Body of pancreas (tissue), 4 donors: ENCODE data around the gene PRKAG2. TPM values are rescaled to one million over a fixed set of nuclear protein-coding genes. Genes with fewer than 3 reads are reported as not detected.

Experiments
- ATAC-seq: fragments of 150-250 bp; one replicate; pipeline ENCODE4 v1.9.1; 2016
- DNase-seq, 4 donors: peaks; one replicate each; pipeline ENCODE4 v3.0.0-alpha.2; 2019
- H3K27ac ChIP-seq, 4 donors: fragments of 200-600 bp; sonication (generic); 1 replicate in 3 of 4; 2 replicates in 1 of 4; pipeline versions ENCODE4 v1.5.1 to v1.6.1; 2016 to 2019; ENCODE audit warnings: mild to moderate bottlenecking in 1 of 4, mixed read lengths in 1 of 4, moderate library complexity in 1 of 4
- H3K27me3 ChIP-seq, 2 donors: fragments of 200-600 bp; sonication (generic); one replicate each; pipeline ENCODE4 v1.6.0; 2016; ENCODE audit warnings: mild to moderate bottlenecking in 1 of 2
- H3K36me3 ChIP-seq, 2 donors: fragments of 200-600 bp; sonication (generic); replicated peaks in 1 of 2; 2 replicates each; pipeline ENCODE4 v1.5.1; 2016; ENCODE audit warnings: low read depth in 2 of 2; ENCODE audit not compliant: insufficient read depth in 1 of 2
- H3K4me1 ChIP-seq: fragments of 200-600 bp; sonication (generic); one replicate; pipeline ENCODE4 v1.6.0; 2016
- H3K4me3 ChIP-seq, 2 donors: fragments of 200-600 bp; sonication (generic); 1 replicate in 1 of 2; 2 replicates in 1 of 2; pipeline ENCODE4 v1.5.1; 2016 to 2019
- H3K9me3 ChIP-seq, 3 donors: fragments of 200-600 bp; sonication (generic); 1 replicate in 2 of 3; 2 replicates in 1 of 3; pipeline ENCODE4 v1.5.1; 2016
- POLR2A ChIP-seq, 3 donors: fragments of 450-650 bp; IDR thresholded peaks; one replicate each; pipeline ENCODE4 v1.6.1; 2016; ENCODE audit warnings: antibody characterized with exemption in 3 of 3, mild to moderate bottlenecking in 2 of 3
- WGBS, 2 donors: methylation state at CpG; one replicate each; pipeline ENCODE4 v1.1.5; 2017; 5-methylcytosine and 5-hydroxymethylcytosine counted together
- intact Hi-C: fragments of 100-400 bp; cut with DNase I; formaldehyde crosslinking; loops from one replicate; pipeline ENCODE4 v1.15.1; 2023
- total RNA-seq, 2 donors: library from RNA; depleted of rRNA; stranded (reverse); fragments of >200 nt; gene quantifications; one replicate each; pipeline ENCODE4 v1.1.0, GENCODE V29; 2016
- TF ChIP-seq, protein P1 (sequence below), 7 experiments: fragments of 450-650 bp in 4 of 7; fragments of 200-600 bp in 3 of 7; sonication (generic) in 3 of 7; IDR thresholded peaks; one replicate each; pipeline ENCODE4 v1.5.1; 2016 to 2019; ENCODE audit warnings: antibody characterized with exemption in 7 of 7

The PRKAG2 gene
- total RNA-seq, 2 donors from 2014 or later, result 9.9 to 24.4 TPM

DNA sequence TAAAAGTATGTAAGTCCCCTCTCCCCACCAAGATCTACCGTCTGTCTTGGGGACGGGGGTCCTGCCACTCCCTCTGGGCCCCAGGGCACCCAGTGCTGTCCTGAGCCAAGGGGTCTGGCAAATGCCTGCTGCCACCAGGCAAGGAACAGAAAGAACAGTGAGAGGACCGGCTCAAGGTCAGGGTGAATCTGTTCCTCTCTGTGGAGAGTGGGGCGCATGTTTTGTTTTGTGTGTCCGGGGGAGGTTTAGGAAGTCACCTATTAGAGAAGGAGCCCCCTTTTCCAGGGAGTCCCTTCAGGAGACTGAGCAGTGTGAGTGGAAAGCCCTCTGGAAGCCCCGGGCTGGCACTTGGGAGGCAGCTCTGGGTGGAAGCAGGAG lies 198.7 kb downstream of the PRKAG2 start:
- H3K9me3 ChIP-seq, result no peaks in the 10 kb centered on the region
- WGBS, 2 donors, result 86 to 87% methylated on average over 6 of the region's 6 CpGs
- no peaks in the 10 kb centered on the region for H3K36me3 ChIP-seq
- H3K4me1 ChIP-seq, result peaks cover 23% of the 10 kb centered on the region
- ATAC-seq, result no peak
- TF ChIP-seq, protein P1, sequence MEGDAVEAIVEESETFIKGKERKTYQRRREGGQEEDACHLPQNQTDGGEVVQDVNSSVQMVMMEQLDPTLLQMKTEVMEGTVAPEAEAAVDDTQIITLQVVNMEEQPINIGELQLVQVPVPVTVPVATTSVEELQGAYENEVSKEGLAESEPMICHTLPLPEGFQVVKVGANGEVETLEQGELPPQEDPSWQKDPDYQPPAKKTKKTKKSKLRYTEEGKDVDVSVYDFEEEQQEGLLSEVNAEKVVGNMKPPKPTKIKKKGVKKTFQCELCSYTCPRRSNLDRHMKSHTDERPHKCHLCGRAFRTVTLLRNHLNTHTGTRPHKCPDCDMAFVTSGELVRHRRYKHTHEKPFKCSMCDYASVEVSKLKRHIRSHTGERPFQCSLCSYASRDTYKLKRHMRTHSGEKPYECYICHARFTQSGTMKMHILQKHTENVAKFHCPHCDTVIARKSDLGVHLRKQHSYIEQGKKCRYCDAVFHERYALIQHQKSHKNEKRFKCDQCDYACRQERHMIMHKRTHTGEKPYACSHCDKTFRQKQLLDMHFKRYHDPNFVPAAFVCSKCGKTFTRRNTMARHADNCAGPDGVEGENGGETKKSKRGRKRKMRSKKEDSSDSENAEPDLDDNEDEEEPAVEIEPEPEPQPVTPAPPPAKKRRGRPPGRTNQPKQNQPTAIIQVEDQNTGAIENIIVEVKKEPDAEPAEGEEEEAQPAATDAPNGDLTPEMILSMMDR (IDR thresholded peaks at IDR 0.05), result no peak
- no peaks in the 10 kb centered on the region for H3K27me3 ChIP-seq
- no peak overlapping the region for H3K4me3 ChIP-seq
- intact Hi-C loops, result no loop called here
- DNase-seq, result no peak
- H3K27ac ChIP-seq, result peak overlapping the region in 3 of 4 donors; percentile 65 to 73 (median 69)

DNA sequence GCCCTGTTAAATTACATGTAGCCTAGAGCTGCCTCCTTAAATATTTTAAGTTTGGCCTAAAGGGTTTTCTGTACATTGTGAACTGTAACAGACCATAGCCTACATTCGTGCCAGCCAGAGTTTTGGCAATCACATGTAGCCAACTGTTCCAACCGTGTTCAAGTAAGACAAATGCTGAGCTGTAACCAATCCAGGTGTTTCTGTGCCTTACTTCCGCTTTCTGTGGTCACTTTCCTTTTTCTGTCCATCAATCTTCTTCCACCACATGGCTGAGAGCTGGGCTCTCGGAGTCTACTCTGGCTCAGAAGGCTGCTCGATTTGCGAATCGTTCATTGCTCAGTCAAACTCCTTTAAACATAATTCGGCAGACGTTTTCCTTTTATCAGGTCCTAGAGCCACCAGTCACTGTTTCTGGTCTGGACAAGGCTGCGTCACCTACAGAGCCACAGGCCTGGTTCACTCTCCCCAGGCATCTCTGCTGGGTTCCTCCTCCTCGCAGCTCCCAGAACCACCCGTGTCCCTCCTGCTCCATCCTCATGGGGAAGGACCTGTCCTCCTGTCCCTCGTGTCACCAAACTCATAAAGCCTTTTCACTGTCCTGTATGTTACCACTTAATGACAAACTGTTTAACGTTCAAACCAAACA lies 199.2 kb downstream of the PRKAG2 start:
- DNase-seq, result peak; percentile 44 to 73 (median 62)
- peaks cover 28% of the 10 kb centered on the region for H3K4me1 ChIP-seq
- 28 to 30% methylated on average over 14 of the region's 14 CpGs for WGBS, 2 donors
- TF ChIP-seq, protein P1 (IDR thresholded peaks at IDR 0.05), result no peak
- no peak for TF ChIP-seq POLR2A (IDR thresholded peaks at IDR 0.05)
- H3K27ac ChIP-seq, result peak overlapping the region in 3 of 4 donors; percentile 65 to 73 (median 69)
- no peaks in the 10 kb centered on the region for H3K9me3 ChIP-seq
- ATAC-seq, result peak; percentile 74
- no peaks in the 10 kb centered on the region for H3K36me3 ChIP-seq
- no peaks in the 10 kb centered on the region for H3K27me3 ChIP-seq
- intact Hi-C loops, result no loop called here
- no peak overlapping the region for H3K4me3 ChIP-seq

DNA sequence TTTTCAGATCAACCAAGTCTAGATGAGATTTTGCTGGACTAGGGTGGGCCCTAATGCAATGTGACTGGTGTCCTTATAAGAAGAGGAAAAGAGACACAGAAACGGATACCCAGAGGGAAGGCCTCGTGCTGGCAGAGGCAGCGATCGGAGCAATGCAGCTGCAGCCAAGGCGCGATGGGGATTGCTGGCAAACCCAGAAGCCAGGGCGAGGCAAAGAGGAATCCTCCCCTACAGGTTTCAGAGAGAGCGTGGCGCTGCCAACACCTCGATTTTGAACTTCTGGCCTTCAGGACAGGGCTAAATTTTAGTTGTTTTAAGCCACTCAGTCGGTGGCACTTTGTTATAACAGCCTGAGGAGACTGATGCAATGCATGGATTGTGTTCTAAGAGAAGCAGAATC lies 200.2 kb downstream of the PRKAG2 start:
- Histone ChIP-seq H3K4me1 (peaks cover 31% of the 10 kb centered on the region), H3K9me3 (no peaks in the 10 kb centered on the region), H3K4me3 (no peak overlapping the region), H3K27ac (peak overlapping the region in 2 of 4 donors; percentile 65 to 69), H3K36me3 (no peaks in the 10 kb centered on the region), H3K27me3 (no peaks in the 10 kb centered on the region)
- ATAC-seq, result no peak
- intact Hi-C loops, result no loop called here
- TF ChIP-seq, protein P1 (IDR thresholded peaks at IDR 0.05), result no peak
- TF ChIP-seq POLR2A (IDR thresholded peaks at IDR 0.05), result no peak
- WGBS, 2 donors, result 79 to 82% methylated on average over 11 of the region's 11 CpGs
- DNase-seq, result no peak

DNA sequence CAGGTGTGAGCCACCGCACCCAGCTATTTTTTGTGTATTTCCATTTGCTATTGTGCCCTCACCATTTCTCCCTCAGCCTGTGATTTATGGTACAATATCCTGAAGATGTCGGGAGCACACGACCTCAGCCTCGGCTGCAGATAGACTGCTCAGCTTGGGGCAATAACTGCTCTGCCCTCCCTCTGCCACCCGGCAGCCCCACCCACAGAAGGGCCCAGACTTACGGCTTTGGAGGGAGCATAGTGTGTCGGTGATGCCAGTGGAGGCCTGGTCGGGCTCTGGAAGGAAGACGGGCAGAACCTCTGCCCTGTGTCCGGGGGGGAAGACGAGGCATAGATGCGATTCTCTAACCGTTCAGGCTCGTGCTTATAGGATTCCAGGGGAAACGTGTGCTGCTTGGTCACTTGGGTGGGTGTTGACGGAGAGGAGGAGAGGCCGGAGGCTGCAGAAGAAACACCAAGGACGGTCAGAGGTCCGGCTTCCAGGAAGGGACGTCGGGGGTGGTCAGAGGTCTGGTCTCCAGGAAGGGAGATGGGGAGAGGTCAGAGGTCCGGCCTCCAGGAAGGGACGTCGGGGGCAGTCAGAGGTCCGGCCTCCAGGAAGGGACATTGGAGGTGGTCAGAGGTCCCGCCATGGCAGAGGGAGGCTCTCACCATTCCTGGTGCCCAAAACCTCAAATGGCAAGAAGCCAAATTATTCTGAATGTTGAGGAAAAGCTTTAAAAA lies 201.6 kb downstream of the PRKAG2 start:
- ATAC-seq (no peak), DNase-seq (no peak)
- H3K27ac ChIP-seq, result no peak overlapping the region
- 91 to 95% methylated on average over 26 of the region's 26 CpGs for WGBS, 2 donors
- intact Hi-C loops, result no loop called here
- H3K36me3 ChIP-seq, result no peaks in the 10 kb centered on the region
- no peak overlapping the region for H3K4me3 ChIP-seq
- H3K4me1 ChIP-seq, result peaks cover 31% of the 10 kb centered on the region
- no peaks in the 10 kb centered on the region for H3K27me3 ChIP-seq
- TF ChIP-seq, protein P1 (IDR thresholded peaks at IDR 0.05), result no peak
- TF ChIP-seq POLR2A (IDR thresholded peaks at IDR 0.05), result no peak
- H3K9me3 ChIP-seq, result no peaks in the 10 kb centered on the region
